Endothelial cell (in vitro differentiated cells): ENCODE data around the gene BMERB1. TPM values are rescaled to one million over a fixed set of nuclear protein-coding genes. Genes with fewer than 3 reads are reported as not detected.
"Not testable (repeated sequence)": the region's sequence is repeated elsewhere in the genome, so short reads cannot be mapped to it uniquely, and the experiment has no call there.

Experiments used
- DNase-seq: peaks from one replicate; pipeline ENCODE4 v3.0.0; 2021; ENCODE audit warnings: low spot score
- H3K27ac Mint-ChIP-seq: one replicate; pipeline ENCODE4 v1.8.0; 2021; ENCODE audit warnings: mixed read lengths, inconsistent platforms; ENCODE audit not compliant: unreplicated experiment
- H3K27me3 Mint-ChIP-seq: one replicate; pipeline ENCODE4 v1.8.0; 2021; ENCODE audit warnings: mild to moderate bottlenecking, moderate library complexity, mixed read lengths, inconsistent platforms; ENCODE audit not compliant: unreplicated experiment
- H3K36me3 Mint-ChIP-seq: one replicate; pipeline ENCODE4 v1.8.0; 2021; ENCODE audit warnings: mild to moderate bottlenecking, low read depth, mixed read lengths, inconsistent platforms; ENCODE audit not compliant: unreplicated experiment
- H3K4me1 Mint-ChIP-seq: one replicate; pipeline ENCODE4 v1.8.0; 2021; ENCODE audit warnings: mild to moderate bottlenecking, mixed read lengths, inconsistent platforms; ENCODE audit not compliant: unreplicated experiment
- H3K4me3 Mint-ChIP-seq: one replicate; pipeline ENCODE4 v1.8.0; 2021; ENCODE audit warnings: mild to moderate bottlenecking, mixed read lengths, inconsistent platforms; ENCODE audit not compliant: unreplicated experiment
- H3K9me3 Mint-ChIP-seq: one replicate; pipeline ENCODE4 v1.8.0; 2021; ENCODE audit warnings: mixed read lengths, inconsistent platforms; ENCODE audit not compliant: unreplicated experiment
- CTCF ChIP-seq: fragments of 200-600 bp; sonication (generic); IDR thresholded peaks from one replicate; pipeline ENCODE4 v1.5.0; 2021; ENCODE audit warnings: antibody characterized with exemption; ENCODE audit not compliant: unreplicated experiment
- total RNA-seq: library from RNA; stranded (reverse); fragmentation: NEBNext Ultra II Directional; extraction: Animal tissue kit (Norgen Biotek cat#: 25700); gene quantifications from one replicate; pipeline ENCODE4 v1.2.1, GENCODE V29; 2021; ENCODE audit not compliant: unreplicated experiment

BMERB1 gene
- total RNA-seq, 1 donor from 2014 or later = 9.9 TPM

- H3K9me3 Mint-ChIP-seq = no peaks in the 10 kb centered on the region
- DNase-seq = no peak
- H3K36me3 Mint-ChIP-seq = no peaks in the 10 kb centered on the region
- TF ChIP-seq CTCF = no peak
- H3K27ac Mint-ChIP-seq = no peak overlapping the region
- H3K27me3 Mint-ChIP-seq = peaks cover 7% of the 10 kb centered on the region
- peaks cover 8% of the 10 kb centered on the region for H3K4me1 Mint-ChIP-seq
- peak overlapping the region; percentile 65 for H3K4me3 Mint-ChIP-seq
Measured at GRCh38 chr16:15434079-15434424, 336 bp upstream of the BMERB1 start.

DNA sequence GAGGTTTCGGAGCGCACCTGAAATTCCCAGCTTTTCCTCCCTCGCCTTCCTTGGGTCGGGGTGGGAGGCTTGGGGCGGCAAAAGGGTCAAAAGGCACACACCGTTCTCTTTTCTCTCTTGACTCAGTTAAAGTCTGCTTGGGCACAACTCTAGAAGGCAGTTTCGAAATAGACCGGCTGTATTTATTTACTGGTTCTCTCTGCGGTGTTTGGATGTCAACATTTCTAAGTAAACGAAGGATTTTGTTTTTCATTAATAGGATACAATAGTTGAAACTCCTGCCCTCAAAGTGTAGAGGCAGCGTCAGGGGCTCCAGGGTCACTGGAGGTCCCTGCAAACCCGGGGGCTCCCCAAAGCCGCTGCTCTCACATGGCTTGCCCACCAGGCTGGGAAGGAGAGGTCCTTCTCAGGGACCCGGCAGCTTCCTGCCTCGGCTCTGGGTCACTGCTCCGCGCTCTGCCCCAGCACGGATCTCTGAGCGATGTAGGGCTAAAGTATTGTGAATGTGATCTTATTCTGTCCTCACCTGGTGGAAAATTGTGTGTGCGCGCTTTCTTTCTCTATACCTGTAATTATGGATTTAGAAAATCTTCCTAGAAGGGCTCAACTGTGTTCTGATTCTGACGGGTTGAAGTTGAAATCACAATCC lies 952 bp downstream of the BMERB1 start:
- no peak for TF ChIP-seq CTCF
- peaks cover 8% of the 10 kb centered on the region for H3K4me1 Mint-ChIP-seq
- H3K9me3 Mint-ChIP-seq = no peaks in the 10 kb centered on the region
- peak overlapping the region; percentile 85 for H3K4me3 Mint-ChIP-seq
- DNase-seq = peak; percentile 5
- peaks cover 7% of the 10 kb centered on the region for H3K27me3 Mint-ChIP-seq
- H3K36me3 Mint-ChIP-seq = no peaks in the 10 kb centered on the region
- H3K27ac Mint-ChIP-seq = no peak overlapping the region

DNA sequence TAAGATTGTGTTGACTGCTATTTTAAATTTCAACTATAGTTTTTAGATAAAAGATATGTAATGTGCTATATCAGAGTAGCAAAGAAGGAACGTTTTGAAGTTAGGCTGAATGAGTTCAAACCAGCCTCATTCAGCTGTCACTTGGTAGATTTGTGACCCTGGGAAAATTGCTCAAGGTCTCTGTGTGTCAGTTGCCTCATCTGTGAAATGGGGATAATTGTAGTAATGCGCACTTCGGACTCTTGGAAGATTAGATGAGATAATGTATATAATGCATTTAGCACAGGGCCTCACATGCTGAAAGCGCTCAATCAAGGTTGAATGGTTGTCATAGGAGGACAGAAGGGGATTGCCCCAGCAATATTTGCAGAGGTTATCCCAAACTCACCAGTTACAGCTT lies 4.7 kb downstream of the BMERB1 start:
- no peak overlapping the region for H3K4me3 Mint-ChIP-seq
- no peak for DNase-seq
- TF ChIP-seq CTCF = no peak
- peaks cover 6% of the 10 kb centered on the region for H3K27me3 Mint-ChIP-seq
- H3K4me1 Mint-ChIP-seq = peaks cover 8% of the 10 kb centered on the region
- H3K9me3 Mint-ChIP-seq = no peaks in the 10 kb centered on the region
- H3K36me3 Mint-ChIP-seq = no peaks in the 10 kb centered on the region
- H3K27ac Mint-ChIP-seq = no peak overlapping the region

DNA sequence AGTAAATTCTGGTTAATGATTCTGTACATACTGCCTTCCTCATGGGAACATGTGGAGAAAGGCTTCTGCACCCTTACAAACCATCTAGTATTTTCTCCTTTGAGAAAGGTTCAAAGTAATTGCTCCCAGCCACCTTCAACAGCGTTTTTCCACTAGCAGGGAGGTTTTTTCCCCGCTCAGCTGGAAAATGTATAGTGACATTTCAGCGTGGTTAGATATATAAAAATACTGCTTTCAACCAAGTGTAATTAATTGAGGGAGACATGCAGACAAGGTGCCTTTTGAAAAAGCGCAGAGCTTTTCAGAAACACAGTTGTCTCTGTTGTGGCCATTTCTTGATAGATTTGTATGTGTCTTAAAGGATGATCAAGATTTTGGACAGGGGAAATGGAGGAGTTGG lies 5.1 kb downstream of the BMERB1 start:
- TF ChIP-seq CTCF = no peak
- no peak for DNase-seq
- Mint-ChIP-seq H3K4me1 (peaks cover 8% of the 10 kb centered on the region), H3K4me3 (no peak overlapping the region), H3K27ac (no peak overlapping the region), H3K27me3 (peaks cover 8% of the 10 kb centered on the region), H3K36me3 (no peaks in the 10 kb centered on the region), H3K9me3 (no peaks in the 10 kb centered on the region)

- H3K4me3 Mint-ChIP-seq = no peak overlapping the region
- DNase-seq = no peak
- peaks cover 8% of the 10 kb centered on the region for H3K9me3 Mint-ChIP-seq
- no peaks in the 10 kb centered on the region for H3K36me3 Mint-ChIP-seq
- H3K27me3 Mint-ChIP-seq = peaks cover 2% of the 10 kb centered on the region
- H3K4me1 Mint-ChIP-seq = no peaks in the 10 kb centered on the region
- no peak for TF ChIP-seq CTCF
- no peak overlapping the region for H3K27ac Mint-ChIP-seq
Measured at GRCh38 chr16:15440852-15441251, 6.5 kb downstream of the BMERB1 start.

DNA sequence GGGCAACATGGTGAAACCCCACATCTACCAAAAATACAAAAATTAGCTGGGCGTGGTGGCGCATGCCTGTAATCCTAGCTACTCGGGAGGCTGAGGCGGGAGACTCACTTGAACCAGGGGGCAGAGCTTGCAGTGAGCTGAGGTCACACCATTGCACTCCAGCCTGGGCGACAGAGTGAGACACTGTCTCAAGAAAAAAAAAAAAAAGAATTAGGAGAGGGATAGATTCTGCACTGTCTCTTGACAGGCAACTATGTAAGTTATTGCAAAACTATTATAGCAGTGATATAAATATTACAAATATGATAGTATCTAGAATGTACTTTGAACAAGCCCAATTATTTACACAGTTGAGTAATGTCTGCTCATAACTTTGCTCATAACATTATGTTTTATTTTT lies 7.8 kb downstream of the BMERB1 start:
- not testable (repeated sequence) for H3K36me3 Mint-ChIP-seq, DNase-seq, H3K4me1 Mint-ChIP-seq, H3K4me3 Mint-ChIP-seq, H3K9me3 Mint-ChIP-seq, H3K27me3 Mint-ChIP-seq, H3K27ac Mint-ChIP-seq
